RCC 7860 (cell line): ENCODE measurements around the gene MRNIP.
"Not testable (repeated sequence)": the region's sequence is repeated elsewhere in the genome, so short reads cannot be mapped to it uniquely, and the experiment has no call there.

Experiments used
- DNase-seq: peaks from one replicate; pipeline ENCODE4 v3.0.0-alpha.2; 2015; ENCODE audit warnings: low spot score
- FAIRE-seq: peaks from 2 replicates; lab custom pipeline; 2012; peaks lifted over from hg19 to GRCh38; lab: Jason Lieb, UNC

MRNIP gene

GRCh38 chr5:179794575-179794974 is 64.0 kb downstream of the MRNIP start:
- DNase-seq = no peak
- no peak for FAIRE-seq

DNA sequence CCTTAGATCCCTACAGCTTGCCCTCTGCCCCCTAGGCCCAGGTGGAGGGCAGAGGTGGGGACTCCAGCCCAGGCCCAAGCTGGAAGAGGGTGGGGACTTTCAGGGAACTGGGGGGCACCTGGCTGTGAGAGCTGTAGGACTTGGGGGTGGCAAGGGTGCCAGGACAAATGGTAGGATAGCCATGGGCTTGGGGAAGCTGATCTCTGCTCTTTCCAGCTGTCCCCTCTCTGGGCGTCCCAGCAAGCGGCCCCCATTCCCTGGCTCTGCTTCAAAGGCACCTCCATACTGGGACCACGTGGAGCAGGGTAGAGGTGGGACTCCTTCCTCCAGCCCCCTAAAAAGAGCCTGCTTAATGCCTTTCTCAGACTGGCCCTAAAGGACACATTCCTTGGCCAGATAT is 64.4 kb downstream of the MRNIP start:
- FAIRE-seq (no peak), DNase-seq (no peak)

GRCh38 chr5:179793468-179794139 is 65.0 kb downstream of the MRNIP start, which contains the start of gene LTC4S:
TSS of gene LTC4S (plus strand) at chr5:179793986. CDS start at chr5:179794081, 95 bp downstream.
- DNase-seq (peak; percentile 42), FAIRE-seq (no peak)

DNA sequence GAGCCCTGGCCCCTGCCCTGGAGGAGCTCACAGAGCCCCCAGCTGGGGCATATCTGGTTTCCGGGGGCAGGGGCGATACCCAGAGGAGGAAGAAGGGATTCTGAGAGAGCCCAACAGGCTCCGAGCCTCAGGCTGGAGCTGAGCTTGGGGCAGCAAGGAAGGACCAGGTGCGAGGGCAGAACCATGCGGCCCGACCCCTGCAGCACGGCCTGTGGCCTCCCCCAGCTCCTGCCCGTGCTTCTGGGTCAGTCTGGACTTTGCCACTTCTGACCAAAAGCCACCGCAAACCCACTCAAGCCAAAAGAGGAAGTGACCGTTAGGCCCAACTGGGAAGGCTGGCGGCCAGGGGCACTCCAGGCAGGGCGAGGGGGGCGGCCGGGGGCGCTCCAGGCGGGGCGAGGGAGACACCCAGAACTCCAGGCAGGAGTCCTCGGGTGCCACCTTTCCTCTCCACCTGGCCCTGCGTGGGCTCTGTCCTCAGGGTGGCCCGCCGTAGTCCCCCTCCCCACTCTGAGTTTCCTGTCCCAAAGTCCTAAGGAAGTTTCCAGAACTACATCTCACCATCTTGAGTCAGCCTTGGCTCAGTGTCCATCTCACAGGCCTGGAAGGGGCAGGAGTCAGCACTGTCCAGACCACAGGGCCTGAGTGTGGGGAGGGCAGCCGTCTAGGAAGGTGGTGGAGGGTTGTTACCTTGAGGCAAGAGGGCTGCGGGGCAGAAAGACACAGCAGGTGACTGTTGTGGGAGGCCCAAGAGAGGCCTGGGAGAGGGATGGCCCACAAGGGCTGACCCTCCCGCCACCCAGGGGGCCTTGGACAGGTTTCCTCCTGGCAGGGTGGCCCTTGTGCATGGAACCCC is 65.8 kb downstream of the MRNIP start:
- FAIRE-seq (no peak), DNase-seq (no peak)

DNA sequence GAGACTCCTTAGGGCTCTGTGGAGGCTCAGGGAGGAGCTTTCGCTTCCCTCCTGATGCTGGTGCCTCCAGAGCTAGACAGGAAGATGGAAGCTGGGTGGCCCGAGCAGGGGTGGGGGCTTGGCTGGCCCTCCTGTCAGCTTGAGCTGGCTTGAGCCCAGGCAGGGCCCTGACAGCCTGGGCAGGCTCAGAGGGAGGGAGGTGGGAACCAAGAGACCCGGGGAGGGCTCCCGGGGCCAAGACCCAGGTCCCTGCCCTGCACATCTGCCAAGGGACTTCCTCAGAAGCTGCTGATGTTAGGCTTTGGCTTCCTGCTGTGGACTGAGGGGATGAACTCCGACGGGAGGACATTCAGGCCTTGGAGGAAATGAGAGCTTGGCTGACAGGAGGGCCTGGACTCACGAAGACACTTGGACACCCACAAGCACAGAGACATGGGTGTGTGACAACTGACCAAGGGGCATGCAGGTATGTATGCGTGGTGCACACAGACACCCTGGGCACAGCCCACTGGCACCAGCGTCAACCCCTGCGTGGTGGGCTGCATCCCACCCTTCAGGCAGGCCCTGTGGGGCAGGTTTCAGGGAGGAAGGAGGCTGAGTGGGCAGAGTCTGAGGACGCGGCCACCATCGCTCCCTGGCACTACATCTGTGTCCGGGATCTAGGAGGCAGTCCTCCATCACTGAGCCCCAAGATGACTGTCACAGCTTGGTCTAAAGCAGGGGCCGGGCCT is 66.6 kb downstream of the MRNIP start:
- DNase-seq = no peak
- no peak for FAIRE-seq

DNA sequence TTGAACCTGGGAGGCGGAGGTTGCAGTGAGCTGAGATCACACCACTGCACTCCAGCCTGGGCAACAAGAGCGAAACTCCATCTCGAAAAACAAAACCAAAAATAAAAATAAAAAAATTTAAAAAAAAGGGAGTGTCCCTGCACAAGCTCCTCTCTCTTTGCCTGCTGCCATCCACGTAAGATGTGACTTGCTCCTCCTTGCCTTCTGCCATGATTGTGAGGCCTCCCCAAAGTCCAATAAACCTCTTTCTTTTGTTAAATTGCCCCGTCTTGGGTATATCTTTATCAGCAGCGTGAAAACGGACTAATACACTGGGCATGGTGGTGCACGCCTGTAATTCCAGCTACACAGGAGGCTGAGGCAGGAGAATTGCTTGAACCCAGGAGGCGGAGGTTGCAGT is 69.3 kb downstream of the MRNIP start:
- not testable (repeated sequence) for DNase-seq, FAIRE-seq

- DNase-seq (no peak), FAIRE-seq (no peak)
Measured at GRCh38 chr5:179788193-179788854, 70.3 kb downstream of the MRNIP start.
